PFSK-1 (cell line): ENCODE data around the gene MUC22.

Experiments
- SIN3A ChIP-seq: IDR thresholded peaks from 2 replicates; pipeline ENCODE4 v1.6.1; 2012; ENCODE audit warnings: mild to moderate bottlenecking, low read length, moderate library complexity, borderline replicate concordance; ENCODE audit not compliant: insufficient read depth
- TAF1 ChIP-seq: IDR thresholded peaks from 2 replicates; pipeline ENCODE4 v1.6.1; 2012; ENCODE audit warnings: low read length, control low read depth, borderline replicate concordance; ENCODE audit not compliant: insufficient read depth
- TF ChIP-seq, protein P1 (sequence below), 2 experiments: IDR thresholded peaks; 2 replicates each; pipeline versions ENCODE4 v1.6.1 to v1.8.0; 2011 to 2012; ENCODE audit warnings: low read depth in 2 of 2, low read length in 2 of 2, control low read depth in 1 of 2, inconsistent platforms in 1 of 2, mild to moderate bottlenecking in 1 of 2, moderate library complexity in 1 of 2; ENCODE audit not compliant: insufficient read depth in 1 of 2

DNA sequence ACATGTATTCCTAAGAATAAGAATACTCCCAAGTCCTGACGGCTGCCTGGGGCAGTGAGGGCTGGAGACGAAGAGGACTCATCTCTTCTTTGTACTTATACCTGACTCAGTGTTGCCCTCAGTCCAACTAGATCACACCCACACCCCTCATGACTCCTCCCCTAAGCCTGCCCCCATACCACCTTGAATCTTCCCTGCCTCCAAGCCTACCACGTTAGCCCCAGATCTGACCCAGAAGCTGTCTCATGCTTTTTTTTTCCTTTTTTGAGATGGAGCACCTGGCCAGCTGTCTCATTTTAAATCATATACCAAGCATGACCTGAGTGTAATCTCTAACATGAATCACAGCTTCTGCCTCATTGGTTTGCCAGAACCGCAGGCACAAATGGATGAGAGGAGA lies 45.2 kb downstream of the MUC22 start:
- TF ChIP-seq, protein P1, sequence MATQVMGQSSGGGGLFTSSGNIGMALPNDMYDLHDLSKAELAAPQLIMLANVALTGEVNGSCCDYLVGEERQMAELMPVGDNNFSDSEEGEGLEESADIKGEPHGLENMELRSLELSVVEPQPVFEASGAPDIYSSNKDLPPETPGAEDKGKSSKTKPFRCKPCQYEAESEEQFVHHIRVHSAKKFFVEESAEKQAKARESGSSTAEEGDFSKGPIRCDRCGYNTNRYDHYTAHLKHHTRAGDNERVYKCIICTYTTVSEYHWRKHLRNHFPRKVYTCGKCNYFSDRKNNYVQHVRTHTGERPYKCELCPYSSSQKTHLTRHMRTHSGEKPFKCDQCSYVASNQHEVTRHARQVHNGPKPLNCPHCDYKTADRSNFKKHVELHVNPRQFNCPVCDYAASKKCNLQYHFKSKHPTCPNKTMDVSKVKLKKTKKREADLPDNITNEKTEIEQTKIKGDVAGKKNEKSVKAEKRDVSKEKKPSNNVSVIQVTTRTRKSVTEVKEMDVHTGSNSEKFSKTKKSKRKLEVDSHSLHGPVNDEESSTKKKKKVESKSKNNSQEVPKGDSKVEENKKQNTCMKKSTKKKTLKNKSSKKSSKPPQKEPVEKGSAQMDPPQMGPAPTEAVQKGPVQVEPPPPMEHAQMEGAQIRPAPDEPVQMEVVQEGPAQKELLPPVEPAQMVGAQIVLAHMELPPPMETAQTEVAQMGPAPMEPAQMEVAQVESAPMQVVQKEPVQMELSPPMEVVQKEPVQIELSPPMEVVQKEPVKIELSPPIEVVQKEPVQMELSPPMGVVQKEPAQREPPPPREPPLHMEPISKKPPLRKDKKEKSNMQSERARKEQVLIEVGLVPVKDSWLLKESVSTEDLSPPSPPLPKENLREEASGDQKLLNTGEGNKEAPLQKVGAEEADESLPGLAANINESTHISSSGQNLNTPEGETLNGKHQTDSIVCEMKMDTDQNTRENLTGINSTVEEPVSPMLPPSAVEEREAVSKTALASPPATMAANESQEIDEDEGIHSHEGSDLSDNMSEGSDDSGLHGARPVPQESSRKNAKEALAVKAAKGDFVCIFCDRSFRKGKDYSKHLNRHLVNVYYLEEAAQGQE (IDR thresholded peaks at IDR 0.05; ENCODE audit: insufficient read depth in 1 of 2, low read depth in 2 of 2, low read length in 2 of 2), result no peak
- TF ChIP-seq SIN3A, result no peak
- TF ChIP-seq TAF1, result no peak
